Retina (tissue), 1 donor: ENCODE measurements around the gene TMPRSS3.
"Not testable (repeated sequence)": the region's sequence is repeated elsewhere in the genome, so short reads cannot be mapped to it uniquely, and the experiment has no call there.

ENCODE experiments used
- DNase-seq: peaks from one replicate; pipeline ENCODE4 v3.0.0-alpha.2; 2016

Gene TMPRSS3

GRCh38 chr21:42427809-42428419 is 32.1 kb upstream of the TMPRSS3 start:
- DNase-seq = no peak

DNA sequence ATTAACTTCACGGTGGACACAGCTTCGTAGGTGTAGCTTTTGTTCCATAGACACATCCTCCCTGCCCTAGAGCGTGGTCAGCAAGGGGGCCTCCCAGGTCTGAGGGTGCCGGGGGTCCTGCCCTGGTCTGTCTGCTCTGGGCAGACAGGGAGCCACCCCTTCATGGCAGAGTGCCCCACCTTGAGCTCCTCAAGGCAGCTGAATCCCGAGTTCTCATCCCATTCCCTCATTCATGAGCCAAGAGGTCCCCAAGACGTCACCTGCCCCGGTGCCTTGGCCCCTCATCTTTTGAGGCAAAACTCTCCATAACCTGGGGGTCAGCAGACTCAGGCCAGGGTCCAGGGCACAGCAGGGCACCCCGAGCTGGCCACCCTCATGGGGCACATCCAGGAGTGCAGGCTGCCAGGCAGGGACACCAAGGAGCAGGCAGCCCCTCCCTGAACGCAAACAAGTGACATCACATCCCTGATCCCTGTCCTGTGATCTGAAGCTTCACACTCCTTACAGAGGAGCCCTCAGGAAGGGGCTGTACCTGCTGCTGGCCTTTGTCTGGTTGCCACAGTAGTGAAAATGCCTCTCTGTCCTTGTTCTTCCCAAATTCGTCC is 31.1 kb upstream of the TMPRSS3 start:
- no peak for DNase-seq

GRCh38 chr21:42426424-42426823 is 30.6 kb upstream of the TMPRSS3 start:
- DNase-seq = no peak

DNA sequence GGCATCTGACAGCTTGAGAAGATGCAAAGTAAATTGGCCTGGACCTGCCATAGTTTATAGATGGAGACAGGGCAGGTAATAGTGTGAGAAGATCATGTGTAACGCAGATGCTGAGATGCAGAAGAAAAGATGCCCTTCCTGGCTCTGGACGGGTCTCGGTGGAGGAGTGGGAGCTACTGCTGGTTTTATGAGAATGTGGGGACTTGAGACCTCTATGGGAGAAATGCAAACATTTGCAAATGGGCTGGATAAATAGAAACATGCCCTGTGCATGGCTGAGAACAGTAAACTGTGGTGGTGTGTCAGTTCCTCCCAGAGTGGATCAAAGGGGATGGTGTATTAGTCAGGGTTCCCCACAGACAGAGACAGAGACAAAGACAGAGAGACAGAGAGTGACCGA is 29.7 kb upstream of the TMPRSS3 start:
- no peak for DNase-seq

GRCh38 chr21:42424914-42425541 is 29.2 kb upstream of the TMPRSS3 start:
- DNase-seq = no peak

DNA sequence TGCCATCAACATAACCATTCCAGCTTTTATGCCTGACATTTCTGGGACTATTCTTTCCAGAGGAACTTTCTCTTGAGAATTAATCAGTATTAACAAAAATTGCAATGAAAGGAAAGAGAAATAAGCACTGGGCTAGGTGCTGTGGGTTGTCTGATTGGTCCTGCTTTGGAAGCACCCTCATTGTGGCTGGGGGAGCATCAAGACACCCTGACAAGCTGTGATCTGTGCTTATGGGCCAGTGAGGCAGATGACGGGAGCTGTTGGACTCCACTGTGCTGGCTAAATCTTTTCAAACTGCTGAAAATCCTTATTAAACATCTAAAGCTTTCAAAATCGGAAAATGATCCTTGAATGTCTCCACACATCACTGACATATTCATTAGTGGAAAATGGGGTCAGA is 27.8 kb upstream of the TMPRSS3 start:
- no peak for DNase-seq

DNA sequence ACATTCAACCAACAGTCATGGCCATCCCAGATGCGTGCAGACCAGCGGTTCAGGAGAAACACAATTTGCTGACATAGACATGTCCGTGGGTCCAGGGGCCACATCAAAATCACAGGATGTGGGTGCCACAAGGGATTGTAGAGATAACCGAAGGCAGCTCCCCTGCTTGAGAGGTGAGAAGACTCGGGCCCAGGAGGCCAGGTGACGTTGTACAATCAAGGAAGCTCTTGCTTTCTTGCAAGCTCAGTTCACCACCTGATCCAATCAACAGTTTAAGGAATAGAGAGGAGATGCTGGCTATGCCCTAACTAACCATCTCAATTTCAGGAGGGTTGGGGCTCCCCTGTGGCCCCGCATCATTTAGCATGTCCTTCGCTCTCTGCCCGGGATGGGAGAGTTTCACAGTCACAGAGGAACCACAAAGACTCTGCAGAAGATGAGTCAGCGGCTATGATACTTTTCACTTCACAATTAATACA is 27.4 kb upstream of the TMPRSS3 start:
- DNase-seq = no peak

GRCh38 chr21:42421018-42421793 is 25.4 kb upstream of the TMPRSS3 start:
- no peak for DNase-seq

GRCh38 chr21:42419845-42420244 is 24.0 kb upstream of the TMPRSS3 start:
- no peak for DNase-seq

- DNase-seq = no peak
Measured at GRCh38 chr21:42418886-42419285, 23.0 kb upstream of the TMPRSS3 start.

GRCh38 chr21:42417533-42417932 is 21.7 kb upstream of the TMPRSS3 start:
- no peak for DNase-seq

DNA sequence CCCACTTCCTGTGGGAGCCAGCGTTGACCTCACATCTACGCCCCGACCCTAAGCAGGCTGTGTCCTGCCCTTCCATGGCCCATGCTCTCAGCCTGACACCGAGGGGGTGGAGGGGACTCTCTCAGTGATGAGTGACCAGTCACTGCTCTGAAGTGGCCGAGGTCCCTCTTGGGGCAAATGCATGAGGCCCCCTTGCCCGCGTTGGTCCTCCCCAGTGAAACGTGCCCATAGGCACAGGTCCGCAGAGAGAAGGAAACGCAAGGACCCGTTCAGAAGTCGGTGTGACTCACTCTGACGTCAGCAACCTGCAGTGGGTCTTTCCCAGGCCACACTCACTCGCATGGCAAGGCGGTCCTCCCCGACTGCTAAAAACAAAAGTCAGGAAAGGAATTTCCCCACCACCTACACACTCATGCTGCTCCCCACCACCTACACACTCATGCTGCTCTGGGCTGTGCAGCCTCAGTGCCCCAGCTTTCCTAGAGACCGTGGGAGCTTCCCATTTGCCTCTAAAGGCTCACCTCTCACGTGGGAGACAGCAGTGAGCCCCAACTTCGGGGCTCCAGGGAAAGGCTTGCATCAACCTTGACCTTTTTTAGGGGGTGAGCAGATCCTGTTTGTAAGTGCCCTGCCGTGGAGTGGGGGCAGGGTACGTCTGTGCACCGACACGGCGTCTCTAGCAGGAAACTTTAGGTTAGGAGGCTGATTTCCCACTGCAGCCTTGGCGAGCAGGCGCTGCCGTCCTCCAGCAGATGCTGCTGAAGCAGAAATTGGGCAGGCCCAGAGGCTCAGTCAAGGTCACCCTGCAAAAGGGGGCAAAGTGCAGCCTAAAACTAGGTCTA is 19.3 kb upstream of the TMPRSS3 start:
- DNase-seq = no peak

- DNase-seq = no peak
Measured at GRCh38 chr21:42414553-42414927, 18.7 kb upstream of the TMPRSS3 start.

DNA sequence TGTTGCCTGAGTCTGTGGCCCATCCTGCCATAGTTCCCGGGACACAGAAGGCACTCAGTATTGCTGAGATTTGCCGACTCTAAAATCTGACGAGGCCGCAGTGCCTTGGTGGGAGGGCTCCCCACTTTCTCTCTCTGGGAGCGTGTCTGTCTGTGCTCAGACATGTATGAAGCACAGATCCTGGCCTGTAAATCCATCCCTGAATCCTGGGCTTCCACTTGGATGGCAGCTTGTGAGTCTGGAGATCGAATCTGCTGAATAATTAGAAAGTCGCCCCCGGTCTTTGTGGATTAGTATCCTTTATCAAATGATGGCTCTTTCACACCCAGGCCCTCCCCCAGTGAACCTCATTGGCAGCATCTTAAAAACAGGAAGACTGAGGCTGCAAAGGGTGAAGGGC is 18.2 kb upstream of the TMPRSS3 start:
- DNase-seq = no peak

DNA sequence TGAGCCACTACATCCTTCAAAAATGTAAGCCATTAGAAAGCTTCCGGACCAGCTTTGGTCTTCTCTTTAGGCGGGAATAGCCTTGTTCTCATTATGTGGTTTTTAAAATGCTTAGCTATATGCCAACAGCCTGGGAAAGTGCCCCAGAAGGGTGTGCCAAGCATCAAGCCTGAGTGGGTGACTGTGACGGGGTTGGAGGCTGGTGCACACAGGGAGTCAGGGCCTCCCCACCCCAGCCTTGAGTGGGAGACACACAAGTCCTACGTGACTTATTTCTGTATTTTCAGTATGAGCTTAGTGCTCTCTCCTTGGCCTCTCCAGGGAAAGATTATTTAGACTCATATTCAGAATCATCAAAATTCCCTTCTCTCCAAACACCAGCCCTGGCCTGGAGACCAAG is 17.6 kb upstream of the TMPRSS3 start:
- no peak for DNase-seq

DNA sequence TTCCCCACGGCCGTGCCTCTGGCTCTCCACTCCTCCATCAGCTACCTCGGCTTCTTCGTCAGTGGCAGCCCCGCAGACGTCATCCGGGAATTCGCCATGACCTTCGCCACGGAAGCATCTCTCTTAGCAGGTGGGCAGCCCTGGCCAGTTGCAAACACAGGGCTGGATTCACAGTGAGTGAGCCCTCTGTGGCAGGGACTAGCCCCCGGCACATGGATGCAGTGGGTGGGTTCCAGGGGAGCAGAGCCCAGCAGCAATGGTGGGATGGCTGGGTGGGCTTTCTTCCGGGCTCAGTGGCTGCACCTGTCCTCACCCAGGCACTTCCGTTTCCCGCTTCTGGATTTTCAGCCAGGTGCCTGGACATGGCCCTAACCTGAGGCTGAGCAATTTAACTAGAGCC is 17.2 kb upstream of the TMPRSS3 start:
- DNase-seq = no peak

DNA sequence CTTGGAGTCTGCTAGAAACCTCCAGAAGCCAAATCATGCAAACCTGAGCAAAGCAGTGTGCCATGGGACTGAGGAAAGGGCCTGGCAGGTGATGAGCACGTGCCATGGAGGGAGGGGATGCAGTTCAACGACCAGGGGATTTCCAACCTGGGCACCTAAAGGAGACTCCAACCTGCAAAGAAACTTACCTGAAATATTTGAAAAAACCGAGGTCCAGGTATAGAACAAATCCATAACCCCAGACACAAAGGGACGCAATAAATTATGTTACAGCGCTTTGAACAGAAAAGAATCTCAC is 16.7 kb upstream of the TMPRSS3 start:
- DNase-seq = no peak

GRCh38 chr21:42411891-42412635 is 16.2 kb upstream of the TMPRSS3 start:
- DNase-seq = no peak

DNA sequence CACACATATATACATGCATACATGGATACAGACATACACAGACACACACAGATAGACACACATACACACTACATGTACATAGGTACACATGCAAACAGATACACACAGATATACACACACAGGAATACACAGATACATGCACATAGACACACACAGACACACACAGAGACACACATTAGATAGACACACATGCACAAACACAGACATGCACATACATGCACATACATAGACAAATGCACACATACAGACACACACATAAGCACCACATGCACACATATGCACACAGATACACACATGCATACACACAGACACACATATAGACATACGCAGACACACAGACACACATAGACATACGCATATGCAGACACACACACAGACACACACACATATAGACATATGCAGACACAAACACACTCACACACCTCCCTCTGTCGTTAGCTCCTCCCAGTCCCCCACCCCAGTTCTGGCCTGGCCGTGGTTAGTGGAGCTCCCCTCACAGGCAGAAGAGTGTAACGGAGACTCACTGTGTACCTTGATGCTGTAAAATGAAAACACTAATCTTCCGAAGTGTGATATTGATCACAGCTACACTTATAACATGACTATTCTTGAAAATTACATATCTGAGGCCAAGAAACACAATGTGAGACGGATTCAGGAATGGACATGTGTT is 15.5 kb upstream of the TMPRSS3 start:
- DNase-seq = no peak

- no peak for DNase-seq
Measured at GRCh38 chr21:42409366-42409765, 13.5 kb upstream of the TMPRSS3 start.

GRCh38 chr21:42408718-42409117 is 12.9 kb upstream of the TMPRSS3 start:
- DNase-seq = not testable (repeated sequence)

GRCh38 chr21:42407476-42407875 is 11.6 kb upstream of the TMPRSS3 start:
- DNase-seq = no peak
